ES-I3 (cell line): Measurements from ENCODE around the gene CTTN.

Source experiments
- H3K36me3 ChIP-seq: 2 replicates; pipeline ENCODE4 v1.6.1; 2013; ENCODE audit warnings: mild to moderate bottlenecking, low read length, control low read depth, moderate library complexity; ENCODE audit not compliant: insufficient read depth
- H3K4me1 ChIP-seq: 2 replicates; pipeline ENCODE4 v1.6.1; 2013; ENCODE audit warnings: mild to moderate bottlenecking, control low read depth, low read length; ENCODE audit not compliant: insufficient read depth
- H3K9ac ChIP-seq: 2 replicates; pipeline ENCODE4 v1.6.1; 2013; ENCODE audit warnings: low read depth, mild to moderate bottlenecking, low read length, moderate library complexity
- H3K9me3 ChIP-seq: 2 replicates; pipeline ENCODE4 v1.6.1; 2013; ENCODE audit warnings: mild to moderate bottlenecking, low read length, moderate library complexity; ENCODE audit not compliant: control insufficient read depth, insufficient read depth

The CTTN gene

DNA sequence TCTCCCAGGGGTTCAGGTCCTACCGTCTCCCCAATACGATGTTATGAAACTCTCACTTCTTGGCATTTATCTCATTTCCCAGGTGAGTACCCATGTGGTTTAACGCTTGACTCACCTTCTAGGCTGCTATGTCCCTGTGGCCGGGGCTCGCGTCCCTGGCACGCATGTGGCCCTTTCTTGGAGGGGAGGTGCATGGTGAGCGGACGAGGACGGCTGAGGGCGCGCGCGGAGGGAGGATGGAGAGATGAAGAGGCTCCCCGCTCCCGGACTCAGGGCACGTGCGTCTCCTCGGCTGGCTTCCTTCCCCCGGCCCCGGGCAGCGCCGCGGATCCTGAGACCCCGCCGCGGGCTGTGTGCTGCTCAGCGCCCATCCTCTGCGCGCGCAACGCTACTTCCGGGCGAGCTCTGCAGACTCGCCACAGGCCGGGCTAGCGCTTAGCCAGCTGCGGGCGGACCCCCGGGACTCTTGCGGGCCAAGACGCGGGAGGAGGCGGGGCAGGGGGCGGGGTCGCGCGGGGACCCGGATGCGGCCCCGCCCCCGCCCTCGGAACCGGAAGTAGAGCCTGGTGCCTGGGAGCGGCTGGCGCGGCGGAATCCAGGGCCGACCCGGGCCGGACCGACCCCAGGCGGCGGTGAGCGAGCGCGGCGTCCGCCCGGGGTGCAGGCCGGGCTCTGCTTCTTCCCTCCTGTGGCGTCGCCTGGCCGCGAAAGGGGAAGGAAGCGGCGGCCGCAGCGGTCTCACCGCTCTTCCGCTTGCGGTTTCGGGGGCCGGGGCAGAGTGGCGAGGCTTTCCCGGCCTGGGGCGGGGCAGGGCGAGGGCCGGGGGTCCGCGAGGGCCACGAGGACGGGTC is at the start of gene CTTN:
TSS of gene CTTN (plus strand) at position 547 of the 851 bp plus-strand sequence. CDS start 8,769 bp downstream, outside the sequence.
- H3K36me3 ChIP-seq, result no peaks in the 10 kb centered on the region
- H3K4me1 ChIP-seq, result peaks cover 17% of the 10 kb centered on the region
- H3K9me3 ChIP-seq, result no peaks in the 10 kb centered on the region
- peak within 1 kb of the TSS; percentile 59 for H3K9ac ChIP-seq

DNA sequence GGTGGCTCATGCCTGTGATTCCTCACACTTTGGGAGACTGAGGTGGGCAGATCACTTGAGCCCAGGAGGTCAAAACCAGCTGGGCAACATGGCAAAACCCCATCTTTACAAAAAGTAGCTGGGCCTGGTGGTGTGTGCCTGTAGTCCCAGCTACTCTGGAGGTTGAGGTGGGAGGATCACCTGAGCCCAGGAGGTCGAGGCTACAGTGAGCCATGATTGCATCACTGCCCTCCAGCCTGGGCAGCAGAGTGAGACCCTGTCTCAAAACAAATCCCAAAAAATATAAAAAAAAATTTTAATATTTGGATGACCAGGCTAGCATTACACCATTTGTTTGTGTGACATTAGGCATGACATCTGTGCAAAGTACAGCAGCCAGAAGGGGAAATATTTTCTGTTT is 49.7 kb upstream of the CTTN start:
- peaks cover 34% of the 10 kb centered on the region for H3K36me3 ChIP-seq
- no peak overlapping the region for H3K9ac ChIP-seq
- no peaks in the 10 kb centered on the region for H3K4me1 ChIP-seq
- H3K9me3 ChIP-seq, result no peaks in the 10 kb centered on the region

DNA sequence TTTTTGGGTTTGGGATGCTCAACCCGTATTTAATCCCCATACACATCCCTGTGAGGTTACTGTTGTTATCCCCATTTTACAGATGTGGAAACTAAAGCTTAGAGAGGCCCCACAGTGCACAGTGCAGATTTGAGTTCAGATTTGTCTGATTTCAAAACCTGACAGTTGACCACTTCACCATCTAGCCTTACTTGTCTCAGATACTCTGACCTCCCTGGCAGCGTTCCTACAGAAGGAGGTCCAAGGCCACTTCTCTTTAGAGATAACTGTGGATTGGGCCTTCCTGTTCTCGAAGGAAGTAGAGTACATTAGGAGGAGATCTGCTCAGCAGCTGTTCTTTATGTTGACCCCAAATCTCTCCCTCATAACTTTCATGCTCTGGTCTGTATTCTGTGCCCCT is 46.7 kb upstream of the CTTN start:
- H3K36me3 ChIP-seq, result peaks cover 45% of the 10 kb centered on the region
- H3K4me1 ChIP-seq, result no peaks in the 10 kb centered on the region
- no peak overlapping the region for H3K9ac ChIP-seq
- no peaks in the 10 kb centered on the region for H3K9me3 ChIP-seq

DNA sequence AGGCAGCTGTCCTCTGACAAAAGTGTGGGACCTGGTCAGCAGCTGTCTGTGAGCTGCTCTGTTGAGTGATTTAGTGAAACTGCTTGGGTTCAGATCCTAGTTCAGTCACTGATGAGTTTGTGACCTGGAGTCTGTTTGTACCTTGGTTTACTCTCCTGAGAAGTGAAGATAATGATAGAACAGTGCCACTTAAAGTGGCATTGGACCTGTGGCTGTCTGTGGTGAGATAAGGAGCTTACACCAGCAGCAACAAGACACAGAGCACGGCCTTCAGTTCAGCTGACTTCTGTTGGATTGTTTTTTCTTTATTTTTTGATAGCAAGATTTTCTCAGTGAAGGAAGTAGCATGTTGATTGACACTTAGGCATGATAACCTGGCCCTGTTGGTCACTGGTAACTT is 46.2 kb upstream of the CTTN start:
- Histone ChIP-seq H3K9me3 (no peaks in the 10 kb centered on the region), H3K36me3 (peaks cover 50% of the 10 kb centered on the region), H3K4me1 (no peaks in the 10 kb centered on the region), H3K9ac (no peak overlapping the region)

DNA sequence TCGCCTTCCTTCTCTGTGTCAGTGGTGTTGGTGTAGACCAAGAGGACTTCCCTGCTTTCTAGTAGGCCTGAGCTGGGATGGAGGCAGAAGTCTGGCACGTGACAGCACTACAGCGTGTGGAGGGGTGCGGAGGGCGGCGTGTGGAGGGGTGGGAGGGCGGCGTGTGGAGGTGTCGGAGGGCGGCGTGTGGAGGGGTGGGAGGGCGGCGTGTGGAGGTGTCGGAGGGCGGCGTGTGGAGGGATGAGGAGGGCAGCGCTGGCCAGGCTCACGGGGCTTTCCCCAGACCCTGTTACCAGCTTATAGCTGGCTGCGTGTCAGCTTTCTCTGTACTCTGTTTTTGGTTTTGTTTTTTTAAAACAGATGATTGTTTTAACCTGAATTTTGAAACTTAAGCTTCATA is 45.7 kb upstream of the CTTN start:
- H3K4me1 ChIP-seq, result no peaks in the 10 kb centered on the region
- H3K36me3 ChIP-seq, result peaks cover 51% of the 10 kb centered on the region
- H3K9me3 ChIP-seq, result no peaks in the 10 kb centered on the region
- H3K9ac ChIP-seq, result no peak overlapping the region

DNA sequence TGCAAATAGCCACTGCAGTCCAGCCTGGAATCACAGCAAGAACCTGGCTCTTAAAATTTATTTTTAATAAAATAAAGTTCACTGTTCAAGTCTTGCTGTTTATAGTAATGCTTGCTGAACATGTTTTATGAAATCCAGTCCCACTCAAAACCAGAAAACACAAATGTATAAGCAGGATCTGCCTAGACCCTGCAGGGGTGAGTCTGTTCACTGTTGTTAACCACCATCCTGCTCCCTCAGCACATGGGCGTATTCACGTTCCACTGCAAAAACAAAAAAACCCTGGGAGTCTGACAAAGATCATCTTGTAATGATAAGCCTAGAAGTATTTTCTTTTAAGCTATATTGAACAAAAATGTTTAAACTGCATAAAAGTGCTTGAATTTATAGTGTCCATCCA is 45.0 kb upstream of the CTTN start:
- Histone ChIP-seq H3K36me3 (peaks cover 47% of the 10 kb centered on the region), H3K9ac (no peak overlapping the region), H3K9me3 (no peaks in the 10 kb centered on the region), H3K4me1 (no peaks in the 10 kb centered on the region)

DNA sequence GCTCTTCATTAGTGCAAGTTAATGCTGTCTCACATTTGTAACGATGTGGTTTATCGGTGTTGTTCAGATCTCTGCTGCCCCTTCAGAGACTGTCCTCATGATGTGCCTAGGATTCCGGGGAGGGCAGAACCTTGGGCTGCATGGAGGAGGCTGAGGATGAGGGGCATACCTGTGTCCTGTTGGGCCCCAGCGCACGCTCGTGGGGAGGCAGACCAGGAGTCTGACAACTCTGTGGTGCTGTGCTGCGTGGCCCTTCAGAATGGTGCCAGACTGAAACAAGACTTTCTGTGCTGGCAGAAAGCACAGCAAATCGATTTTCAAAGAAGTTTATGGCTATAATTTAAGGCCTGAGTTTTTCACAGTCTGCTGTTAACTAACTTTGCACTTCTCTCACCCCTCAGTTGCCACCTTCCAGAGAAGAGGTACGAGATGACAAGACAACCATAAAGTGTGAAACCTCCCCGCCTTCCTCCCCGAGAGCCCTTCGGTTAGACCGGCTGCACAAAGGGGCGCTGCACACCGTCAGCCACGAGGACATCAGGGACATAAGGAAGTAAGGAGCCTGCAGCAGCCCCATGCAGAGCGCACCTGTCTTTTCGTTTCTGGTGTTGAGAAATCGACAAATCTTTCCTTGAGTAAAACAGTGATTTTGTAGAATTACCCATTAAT is 44.3 kb upstream of the CTTN start:
- no peaks in the 10 kb centered on the region for H3K9me3 ChIP-seq
- peaks cover 49% of the 10 kb centered on the region for H3K36me3 ChIP-seq
- H3K9ac ChIP-seq, result no peak overlapping the region
- no peaks in the 10 kb centered on the region for H3K4me1 ChIP-seq

DNA sequence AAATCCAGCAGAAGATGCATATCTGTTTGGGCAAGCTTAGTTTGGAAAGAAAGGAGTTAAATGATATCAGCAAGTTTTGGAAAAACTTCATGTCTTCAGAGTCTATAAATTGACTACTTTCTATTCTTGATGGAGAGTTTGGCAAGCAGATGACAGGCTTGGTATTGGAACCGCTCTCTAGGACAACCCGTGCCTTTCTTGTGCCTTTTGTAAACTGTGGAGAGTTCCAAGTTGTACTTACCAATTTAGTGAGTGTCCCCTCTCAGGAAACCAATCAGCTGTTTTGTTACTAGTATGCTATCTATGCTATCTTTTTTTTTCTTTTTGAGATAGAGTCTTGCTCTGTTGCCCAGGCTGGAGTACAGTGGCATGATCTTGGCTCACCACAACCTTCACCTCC is 43.7 kb upstream of the CTTN start:
- Histone ChIP-seq H3K9ac (no peak overlapping the region), H3K9me3 (no peaks in the 10 kb centered on the region), H3K36me3 (peaks cover 50% of the 10 kb centered on the region), H3K4me1 (no peaks in the 10 kb centered on the region)

DNA sequence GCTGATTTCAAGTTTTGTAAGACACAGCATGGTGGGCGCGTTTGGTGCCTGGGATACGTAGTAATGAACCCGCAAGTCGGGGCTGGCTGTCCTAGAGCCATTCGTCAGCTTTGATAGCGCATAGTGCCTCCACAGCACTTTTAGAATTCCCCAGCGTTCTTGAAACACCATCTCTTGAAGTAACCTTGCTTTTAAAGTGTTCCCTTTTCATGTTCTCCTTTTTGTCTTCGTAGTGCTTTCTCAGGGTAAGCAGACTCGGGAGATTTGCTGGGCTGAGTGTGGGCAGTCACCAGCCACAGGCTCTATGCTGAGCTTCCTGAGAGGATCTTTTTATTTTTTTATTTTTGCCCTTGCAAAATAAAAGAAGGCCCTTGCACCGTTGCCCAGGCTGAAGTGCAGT is 39.6 kb upstream of the CTTN start:
- no peak overlapping the region for H3K9ac ChIP-seq
- H3K36me3 ChIP-seq, result peaks cover 49% of the 10 kb centered on the region
- no peaks in the 10 kb centered on the region for H3K9me3 ChIP-seq
- H3K4me1 ChIP-seq, result no peaks in the 10 kb centered on the region

DNA sequence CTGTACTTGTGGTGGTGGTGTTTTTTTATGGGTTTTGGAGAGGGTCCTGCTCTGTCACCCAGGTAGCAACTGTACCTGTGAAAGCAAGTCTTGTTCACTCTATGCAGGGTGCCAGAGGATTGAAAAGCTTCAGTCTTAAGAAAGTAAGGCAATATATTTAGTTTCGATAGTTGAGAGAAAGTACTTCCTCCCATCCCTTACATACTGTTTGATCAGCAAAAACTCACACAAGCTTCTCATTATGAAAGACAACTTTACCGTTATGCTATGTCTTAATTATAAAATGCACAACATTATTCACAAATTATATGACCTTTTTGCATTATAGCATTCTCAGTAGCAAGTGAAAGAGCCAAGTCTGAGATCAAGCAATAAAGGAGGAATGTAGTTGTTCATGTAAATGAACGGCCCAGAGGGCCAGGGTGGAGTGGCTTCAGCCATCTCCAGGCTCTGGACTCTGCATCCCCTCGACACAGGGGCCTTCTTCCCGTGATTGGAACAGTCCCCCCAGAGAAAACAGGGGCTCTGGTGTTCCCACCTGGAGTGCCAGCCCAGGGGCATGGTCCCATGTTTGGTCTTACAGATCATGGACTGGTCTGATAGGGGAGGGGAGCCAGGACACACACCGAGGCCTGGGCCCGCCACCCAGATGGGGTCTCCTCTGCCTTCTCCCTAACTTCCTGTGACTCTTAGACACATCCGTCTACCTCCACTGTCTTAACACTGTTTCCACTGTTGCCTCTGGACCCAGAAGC is 38.7 kb upstream of the CTTN start:
- H3K9me3 ChIP-seq, result no peaks in the 10 kb centered on the region
- H3K36me3 ChIP-seq, result peaks cover 41% of the 10 kb centered on the region
- no peak overlapping the region for H3K9ac ChIP-seq
- H3K4me1 ChIP-seq, result no peaks in the 10 kb centered on the region

DNA sequence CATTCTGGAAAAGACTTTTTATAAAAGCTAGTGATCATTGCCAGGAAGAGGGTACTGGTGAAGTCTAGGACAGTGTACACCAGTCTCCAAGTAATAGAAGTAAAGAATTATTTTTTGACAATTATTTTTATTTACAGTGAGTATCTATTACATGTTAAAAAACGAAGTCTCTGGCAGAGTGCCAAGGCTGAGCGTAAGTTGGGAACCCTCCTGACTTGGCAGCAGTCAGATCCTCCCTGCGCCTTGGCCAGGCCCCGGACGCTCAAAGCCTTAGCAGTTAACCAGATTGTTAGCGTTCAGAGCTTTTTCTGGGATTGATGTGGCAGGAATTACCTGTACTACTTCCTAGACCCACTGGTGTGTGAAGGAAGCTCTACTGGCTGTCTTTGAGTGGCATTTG is 38.1 kb upstream of the CTTN start:
- no peaks in the 10 kb centered on the region for H3K9me3 ChIP-seq
- H3K4me1 ChIP-seq, result no peaks in the 10 kb centered on the region
- H3K36me3 ChIP-seq, result peaks cover 38% of the 10 kb centered on the region
- no peak overlapping the region for H3K9ac ChIP-seq

DNA sequence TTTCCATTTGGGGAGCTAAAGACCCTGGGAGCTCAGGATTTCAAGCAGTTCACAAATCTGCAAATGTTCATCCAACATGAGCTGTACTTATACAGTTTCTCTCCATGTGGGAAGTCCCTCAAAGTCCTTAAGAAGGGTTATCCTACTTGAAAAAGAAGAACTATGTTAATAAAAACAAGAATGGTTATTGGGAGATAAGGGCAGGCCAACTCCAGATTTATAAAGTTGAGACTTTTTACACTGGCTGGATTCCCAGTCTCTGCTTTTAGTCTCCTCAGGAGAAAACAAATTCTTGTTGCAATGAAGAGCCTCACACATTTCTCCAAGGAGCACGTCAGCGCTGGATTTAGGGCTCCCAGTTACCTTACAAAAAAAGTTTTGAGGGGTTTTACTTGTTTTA is 34.2 kb upstream of the CTTN start:
- H3K36me3 ChIP-seq, result peaks cover 21% of the 10 kb centered on the region
- H3K9ac ChIP-seq, result no peak overlapping the region
- no peaks in the 10 kb centered on the region for H3K4me1 ChIP-seq
- no peaks in the 10 kb centered on the region for H3K9me3 ChIP-seq

DNA sequence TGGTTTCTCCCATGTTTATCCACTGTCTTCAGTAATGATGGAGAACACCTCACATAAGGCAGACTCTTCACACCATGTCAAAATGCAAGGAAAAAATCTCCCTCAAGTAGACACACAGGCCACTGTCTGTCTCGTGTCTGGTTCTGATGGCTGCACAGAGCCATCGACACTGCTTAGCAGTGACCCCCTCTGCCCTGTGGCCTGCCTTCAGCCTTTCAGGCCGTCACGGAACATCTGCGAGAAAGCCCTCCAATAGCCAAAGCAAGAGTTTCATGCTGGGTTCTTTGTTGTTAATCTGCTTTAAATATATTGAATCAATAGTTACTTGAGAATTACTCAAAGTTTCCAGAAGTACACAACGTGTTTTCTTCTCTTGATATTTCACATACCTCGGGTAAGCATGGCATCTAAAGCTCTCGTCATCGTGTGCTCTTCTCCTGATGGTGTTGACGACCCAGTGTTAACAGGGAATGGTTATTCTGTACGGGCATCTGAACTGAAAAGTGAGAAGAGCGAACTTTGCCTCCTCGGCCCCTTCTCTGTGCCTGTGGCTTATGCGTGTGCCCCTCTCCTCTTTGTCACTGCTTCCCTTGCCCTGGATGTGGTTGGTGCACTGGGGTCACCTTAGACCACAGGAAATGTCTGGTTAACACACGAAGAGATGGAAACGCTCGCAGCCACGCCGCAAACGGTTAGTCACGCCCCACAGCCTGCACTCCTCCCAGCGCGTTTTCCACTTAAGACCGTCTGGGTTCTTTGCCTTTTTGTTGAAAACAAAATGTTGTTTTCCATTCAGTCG is 33.4 kb upstream of the CTTN start:
- H3K9me3 ChIP-seq, result no peaks in the 10 kb centered on the region
- peaks cover 15% of the 10 kb centered on the region for H3K36me3 ChIP-seq
- H3K4me1 ChIP-seq, result no peaks in the 10 kb centered on the region
- H3K9ac ChIP-seq, result no peak overlapping the region

DNA sequence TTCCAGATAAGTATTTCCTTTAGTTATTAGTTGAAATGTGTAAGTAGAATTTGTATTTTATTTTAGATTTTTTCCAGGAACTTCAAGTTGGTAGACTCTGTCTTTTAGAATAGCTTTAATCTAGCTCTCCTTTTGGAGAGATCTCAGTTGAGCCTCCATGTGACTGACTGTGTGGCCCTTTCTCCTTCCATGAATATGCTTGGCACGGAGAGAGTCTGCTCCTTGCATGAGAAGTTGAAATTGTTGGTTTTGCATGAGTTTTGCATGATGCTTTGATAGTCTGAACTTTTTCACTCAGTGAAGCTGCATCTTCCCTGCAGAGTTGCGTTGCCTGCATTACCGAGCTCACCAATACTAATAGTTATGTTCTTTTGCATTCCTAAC is 32.8 kb upstream of the CTTN start:
- Histone ChIP-seq H3K36me3 (peaks cover 15% of the 10 kb centered on the region), H3K9ac (no peak overlapping the region), H3K4me1 (no peaks in the 10 kb centered on the region), H3K9me3 (no peaks in the 10 kb centered on the region)
